NCI-H526 treated with DMSO at 0.1 percent for 48 hours (cell line): Measurements from ENCODE around the gene TSSK3.
"Not testable (repeated sequence)": the region's sequence is repeated elsewhere in the genome, so short reads cannot be mapped to it uniquely, and the experiment has no call there.

ENCODE experiments used
- DNase-seq: peaks from one replicate; lab custom pipeline; 2025; lab: John Stamatoyannopoulos, UW

TSSK3 gene

GRCh38 chr1:32338637-32339145 is 23.6 kb upstream of the TSSK3 start:
- DNase-seq: no peak

- no peak for DNase-seq
Measured at GRCh38 chr1:32339363-32339978, 22.9 kb upstream of the TSSK3 start.

- no peak for DNase-seq
Measured at GRCh38 chr1:32341186-32341757, 21.1 kb upstream of the TSSK3 start.

GRCh38 chr1:32341971-32342370 is 20.4 kb upstream of the TSSK3 start:
- no peak for DNase-seq

- no peak for DNase-seq
Measured at GRCh38 chr1:32342704-32343103, 19.6 kb upstream of the TSSK3 start.

- DNase-seq: no peak
Measured at GRCh38 chr1:32345289-32345827, 17.0 kb upstream of the TSSK3 start.

GRCh38 chr1:32346532-32347157 is 15.7 kb upstream of the TSSK3 start:
- DNase-seq: no peak

- DNase-seq: no peak
Measured at GRCh38 chr1:32349211-32349708, 13.1 kb upstream of the TSSK3 start.

GRCh38 chr1:32350785-32351398 is 11.4 kb upstream of the TSSK3 start:
- peak; percentile 82 for DNase-seq

- peak; percentile 89 for DNase-seq
Measured at GRCh38 chr1:32351399-32352238, 10.7 kb upstream of the TSSK3 start.

GRCh38 chr1:32352239-32352745 is 10.0 kb upstream of the TSSK3 start:
- DNase-seq: no peak

- no peak for DNase-seq
Measured at GRCh38 chr1:32352831-32353383, 9.4 kb upstream of the TSSK3 start.

GRCh38 chr1:32353431-32353830 is 8.9 kb upstream of the TSSK3 start:
- DNase-seq: no peak

- no peak for DNase-seq
Measured at GRCh38 chr1:32353886-32354570, 8.3 kb upstream of the TSSK3 start.

GRCh38 chr1:32355778-32356177 is 6.6 kb upstream of the TSSK3 start:
- not testable (repeated sequence) for DNase-seq

- DNase-seq: no peak
Measured at GRCh38 chr1:32356478-32356877, 5.9 kb upstream of the TSSK3 start.

- DNase-seq: no peak
Measured at GRCh38 chr1:32357614-32358013, 4.7 kb upstream of the TSSK3 start.

GRCh38 chr1:32358435-32358834 is 3.9 kb upstream of the TSSK3 start:
- no peak for DNase-seq

- no peak for DNase-seq
Measured at GRCh38 chr1:32361308-32361673, 1.0 kb upstream of the TSSK3 start.

GRCh38 chr1:32361674-32362473 is 465 bp upstream of the TSSK3 start:
- no peak for DNase-seq
